Astrocyte (in vitro differentiated cells and primary cell): ENCODE data around the gene TTC8.

Experiments used
- CTCF ChIP-seq: IDR thresholded peaks from 2 replicates; pipeline ENCODE4 v1.5.1; 2011; ENCODE audit warnings: low read depth, mild to moderate bottlenecking, inconsistent platforms, low read length, moderate library complexity; ENCODE audit not compliant: insufficient read depth
- EZH2 ChIP-seq: IDR thresholded peaks from 2 replicates; pipeline ENCODE4 v1.6.1; 2012; ENCODE audit warnings: mild to moderate bottlenecking, low read length, inconsistent platforms; ENCODE audit not compliant: insufficient read depth

- no peak for TF ChIP-seq EZH2
- TF ChIP-seq CTCF = no peak
Measured at GRCh38 chr14:88919502-88919901, 95.1 kb downstream of the TTC8 start.
